ENCODE measurements around the gene FAM9C.

FAM9C gene

DNA sequence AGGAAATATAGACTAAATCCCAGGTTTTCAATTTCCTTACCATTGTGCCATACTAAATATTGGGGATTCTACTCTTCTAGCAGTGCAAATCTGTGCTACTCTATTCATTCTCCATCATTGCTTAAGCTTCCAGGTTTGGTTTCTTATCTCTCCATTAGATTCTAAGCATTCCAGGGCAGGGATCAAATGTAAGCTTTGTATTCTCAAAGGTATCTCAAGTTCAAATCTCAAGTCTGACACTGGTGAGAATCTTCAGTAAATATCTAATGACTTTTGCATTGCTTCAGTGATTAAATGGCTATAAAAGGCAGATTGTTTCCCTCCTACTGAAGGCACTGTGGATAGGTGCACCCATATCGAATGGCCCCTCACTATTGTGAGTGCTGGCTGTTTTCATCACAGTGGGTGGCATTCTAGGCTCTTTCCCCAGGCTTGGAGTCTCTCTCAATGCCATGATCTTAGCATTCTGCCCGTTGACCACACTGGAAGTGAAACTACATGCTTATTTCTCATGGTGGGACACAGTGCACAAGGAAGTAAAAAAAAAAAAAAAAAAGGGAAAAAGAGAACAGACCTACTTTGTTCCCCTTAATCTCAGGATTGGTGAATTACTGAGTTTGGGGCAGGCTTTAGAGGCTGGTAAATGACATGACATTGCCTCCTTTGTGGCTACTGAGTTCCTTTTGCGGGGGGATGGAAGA lies 28.7 kb downstream of the FAM9C start:
- no CpG with 5 or more reads among the region's 3 CpGs for WGBS (ENCODE audit: insufficient coverage, insufficient read length)
- Histone ChIP-seq H3K27me3 (ENCODE audit: control insufficient read depth, insufficient read depth, low read length) (no peaks in the 10 kb centered on the region), H3K9me3 (ENCODE audit: control insufficient read depth, insufficient read depth, low read length) (no peaks in the 10 kb centered on the region), H3K4me1 (ENCODE audit: control insufficient read depth, insufficient read depth, low read length) (no peaks in the 10 kb centered on the region; the same call in 1 of the 2 replicates), H3K4me3 (ENCODE audit: low read length) (no peak overlapping the region), H3K36me3 (ENCODE audit: control insufficient read depth, insufficient read depth, low read length) (no peaks in the 10 kb centered on the region), H3K27ac (ENCODE audit: low read length) (no peak overlapping the region)
- no peak for DNase-seq (ENCODE audit: low read depth, low spot score)

DNA sequence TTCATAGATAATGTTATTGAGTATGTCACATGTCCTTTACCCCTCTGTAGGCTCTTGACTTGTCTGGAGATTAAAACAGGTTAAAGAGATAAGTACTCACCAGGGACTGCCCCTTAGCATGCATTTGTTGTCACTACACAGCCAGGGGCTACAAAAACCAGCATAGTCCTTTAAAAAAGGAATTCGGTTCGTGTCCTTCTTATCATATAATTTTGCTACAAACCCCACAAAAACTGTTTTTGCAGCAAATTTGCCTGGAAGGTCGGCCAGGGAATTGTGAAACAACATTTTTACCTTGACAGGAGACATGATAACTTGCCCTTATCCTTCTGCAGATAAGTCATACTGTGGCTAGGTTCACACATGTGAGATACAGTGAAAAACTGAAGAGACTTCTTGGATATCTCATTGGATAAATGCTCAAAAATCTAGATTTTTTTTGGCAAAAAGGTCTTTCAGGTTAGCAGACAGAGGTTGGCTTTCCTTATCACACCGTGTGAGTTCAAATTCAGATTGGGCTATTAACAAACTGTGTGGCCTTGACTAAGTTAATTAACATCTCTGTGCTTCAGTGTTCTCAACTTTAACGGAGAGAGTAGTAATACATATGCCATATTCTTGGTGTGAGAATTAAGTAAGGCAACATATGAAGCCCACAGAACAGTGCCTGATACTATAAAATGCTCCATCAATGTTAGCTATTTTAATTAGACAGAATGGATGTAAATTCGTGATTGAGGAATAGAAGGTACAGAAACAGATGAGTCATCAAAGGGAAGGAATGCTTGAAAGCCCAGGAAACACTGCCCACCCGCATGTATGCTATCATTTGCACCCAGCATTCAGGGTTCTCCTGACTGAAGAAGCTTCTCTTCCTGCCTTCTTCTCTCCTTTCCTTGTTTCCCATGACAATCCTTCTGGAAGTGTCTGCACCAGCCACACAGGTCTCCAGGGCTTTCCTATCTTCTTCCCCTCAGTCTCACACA lies 30.0 kb downstream of the FAM9C start:
- Histone ChIP-seq H3K4me1 (ENCODE audit: control insufficient read depth, insufficient read depth, low read length) (no peaks in the 10 kb centered on the region; the same call in 1 of the 2 replicates), H3K4me3 (ENCODE audit: low read length) (no peak overlapping the region), H3K27ac (ENCODE audit: low read length) (no peak overlapping the region), H3K36me3 (ENCODE audit: control insufficient read depth, insufficient read depth, low read length) (no peaks in the 10 kb centered on the region), H3K9me3 (ENCODE audit: control insufficient read depth, insufficient read depth, low read length) (no peaks in the 10 kb centered on the region), H3K27me3 (ENCODE audit: control insufficient read depth, insufficient read depth, low read length) (no peaks in the 10 kb centered on the region)
- no CpG with 5 or more reads among the region's 7 CpGs for WGBS (ENCODE audit: insufficient coverage, insufficient read length)
- no peak for DNase-seq (ENCODE audit: low read depth, low spot score)

DNA sequence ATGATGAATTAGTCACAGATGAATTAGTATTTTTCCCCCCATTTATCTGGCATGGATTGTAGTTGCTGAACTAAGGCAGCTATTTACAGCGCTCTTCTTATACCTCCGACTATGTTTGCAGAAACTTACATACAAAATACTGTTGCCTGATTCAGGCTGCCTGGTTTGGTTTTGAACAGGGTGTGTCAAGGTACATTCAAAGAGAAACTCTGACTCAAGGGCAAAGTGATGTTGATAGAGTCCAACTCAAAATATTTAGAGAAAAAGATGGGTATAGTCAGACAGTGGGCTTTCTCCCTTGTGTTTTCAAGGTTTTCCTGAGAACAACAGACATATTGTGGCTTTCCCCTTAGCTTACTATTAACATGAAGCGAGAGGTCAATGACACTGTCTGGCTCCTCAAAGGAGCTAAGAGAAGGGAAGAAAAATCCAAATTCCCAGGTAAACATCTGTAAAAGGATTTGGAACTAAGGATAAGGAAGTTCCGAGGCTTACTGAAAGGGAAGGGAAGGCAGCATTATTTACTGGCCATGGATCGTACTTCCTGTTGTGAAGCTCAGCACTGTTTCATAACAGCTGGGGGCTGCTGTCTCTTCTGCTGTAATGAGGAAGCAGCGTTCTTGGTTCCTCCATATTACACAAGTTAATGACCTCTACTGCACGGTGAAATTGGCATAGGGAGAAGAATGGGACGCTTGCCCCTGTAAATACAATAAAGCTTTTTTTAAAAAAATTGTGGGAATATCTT lies 30.9 kb downstream of the FAM9C start:
- Histone ChIP-seq H3K9me3 (ENCODE audit: control insufficient read depth, insufficient read depth, low read length) (no peaks in the 10 kb centered on the region), H3K4me3 (ENCODE audit: low read length) (no peak overlapping the region), H3K27me3 (ENCODE audit: control insufficient read depth, insufficient read depth, low read length) (no peaks in the 10 kb centered on the region), H3K36me3 (ENCODE audit: control insufficient read depth, insufficient read depth, low read length) (no peaks in the 10 kb centered on the region), H3K4me1 (ENCODE audit: control insufficient read depth, insufficient read depth, low read length) (no peaks in the 10 kb centered on the region; the same call in 1 of the 2 replicates), H3K27ac (ENCODE audit: low read length) (no peak overlapping the region)
- no CpG with 5 or more reads among the region's 8 CpGs for WGBS (ENCODE audit: insufficient coverage, insufficient read length)
- no peak for DNase-seq (ENCODE audit: low read depth, low spot score)

DNA sequence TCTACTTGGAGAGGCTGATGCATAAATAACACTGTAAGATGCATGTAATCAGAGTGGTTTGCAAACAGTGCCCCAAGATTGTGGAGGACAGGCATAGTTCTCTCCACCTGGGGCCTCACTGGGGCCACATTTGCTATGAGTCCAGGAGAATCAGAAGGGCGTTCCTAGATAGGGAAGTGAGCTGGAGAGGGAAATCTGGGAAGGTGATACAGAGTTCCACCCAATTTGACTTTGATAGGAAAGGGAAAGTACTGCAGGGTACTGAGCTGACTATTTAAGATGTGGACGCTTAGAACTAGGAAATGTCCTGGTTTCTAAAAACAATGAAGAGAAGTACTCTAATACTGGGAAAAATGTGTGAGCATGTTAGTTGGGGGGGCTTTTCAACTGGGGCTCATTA lies 33.9 kb downstream of the FAM9C start:
- no CpG with 5 or more reads among the region's 2 CpGs for WGBS (ENCODE audit: insufficient coverage, insufficient read length)
- no peaks in the 10 kb centered on the region for H3K27me3 ChIP-seq (ENCODE audit: control insufficient read depth, insufficient read depth, low read length)
- H3K36me3 ChIP-seq (ENCODE audit: control insufficient read depth, insufficient read depth, low read length), result no peaks in the 10 kb centered on the region
- DNase-seq (ENCODE audit: low read depth, low spot score), result no peak
- H3K27ac ChIP-seq (ENCODE audit: low read length), result no peak overlapping the region
- no peaks in the 10 kb centered on the region for H3K9me3 ChIP-seq (ENCODE audit: control insufficient read depth, insufficient read depth, low read length)
- H3K4me1 ChIP-seq (ENCODE audit: control insufficient read depth, insufficient read depth, low read length), result no peaks in the 10 kb centered on the region; the same call in 1 of the 2 replicates
- no peak overlapping the region for H3K4me3 ChIP-seq (ENCODE audit: low read length)

DNA sequence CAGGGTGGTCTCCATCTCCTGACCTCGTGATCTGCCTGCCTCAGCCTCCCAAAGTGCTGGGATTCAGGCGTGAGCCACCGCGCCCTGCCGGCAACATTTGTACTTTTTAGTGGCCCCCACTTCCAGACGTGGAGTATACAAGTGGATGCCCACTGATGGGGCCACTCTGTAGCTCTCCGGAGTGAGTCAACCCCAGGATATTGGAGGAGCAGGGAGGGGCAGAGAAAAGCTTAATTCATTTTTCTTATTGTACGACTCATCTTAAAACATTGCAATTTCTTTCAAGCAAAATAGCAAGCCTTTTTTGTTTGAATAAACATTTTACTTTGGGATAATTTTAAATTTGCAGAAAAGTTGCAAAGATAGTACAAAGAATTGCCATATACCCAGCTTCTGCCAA lies 34.6 kb downstream of the FAM9C start:
- Histone ChIP-seq H3K36me3 (ENCODE audit: control insufficient read depth, insufficient read depth, low read length) (no peaks in the 10 kb centered on the region), H3K4me3 (ENCODE audit: low read length) (no peak overlapping the region), H3K4me1 (ENCODE audit: control insufficient read depth, insufficient read depth, low read length) (no peaks in the 10 kb centered on the region; the same call in 1 of the 2 replicates), H3K9me3 (ENCODE audit: control insufficient read depth, insufficient read depth, low read length) (no peaks in the 10 kb centered on the region), H3K27me3 (ENCODE audit: control insufficient read depth, insufficient read depth, low read length) (no peaks in the 10 kb centered on the region), H3K27ac (ENCODE audit: low read length) (no peak overlapping the region)
- WGBS (ENCODE audit: insufficient coverage, insufficient read length), result no CpG with 5 or more reads among the region's 8 CpGs
- no peak for DNase-seq (ENCODE audit: low read depth, low spot score)

DNA sequence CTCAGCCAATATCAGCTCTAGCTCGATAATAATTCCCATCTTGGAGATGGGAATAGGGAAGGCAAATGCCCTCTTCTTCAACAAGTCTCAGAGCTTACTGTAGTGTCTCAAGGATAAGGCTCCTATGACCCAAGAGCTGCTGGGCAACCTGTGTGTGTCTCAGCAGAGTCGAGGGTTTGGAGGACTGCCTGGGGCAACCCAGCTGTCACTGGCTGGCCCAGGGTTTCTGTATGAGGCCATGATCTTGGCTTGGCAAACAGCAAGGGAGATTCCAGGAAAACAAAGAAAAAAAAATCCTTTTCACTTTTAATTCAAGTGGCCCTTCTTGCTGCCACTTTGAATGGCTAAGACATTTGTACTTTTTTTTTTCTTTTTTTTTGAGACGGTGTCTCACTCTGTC lies 35.1 kb downstream of the FAM9C start:
- no peaks in the 10 kb centered on the region for H3K27me3 ChIP-seq (ENCODE audit: control insufficient read depth, insufficient read depth, low read length)
- no peaks in the 10 kb centered on the region for H3K36me3 ChIP-seq (ENCODE audit: control insufficient read depth, insufficient read depth, low read length)
- H3K9me3 ChIP-seq (ENCODE audit: control insufficient read depth, insufficient read depth, low read length), result no peaks in the 10 kb centered on the region
- H3K27ac ChIP-seq (ENCODE audit: low read length), result no peak overlapping the region
- H3K4me1 ChIP-seq (ENCODE audit: control insufficient read depth, insufficient read depth, low read length), result no peaks in the 10 kb centered on the region; the same call in 1 of the 2 replicates
- H3K4me3 ChIP-seq (ENCODE audit: low read length), result no peak overlapping the region
- no peak for DNase-seq (ENCODE audit: low read depth, low spot score)
- no CpG with 5 or more reads among the region's 3 CpGs for WGBS (ENCODE audit: insufficient coverage, insufficient read length)

DNA sequence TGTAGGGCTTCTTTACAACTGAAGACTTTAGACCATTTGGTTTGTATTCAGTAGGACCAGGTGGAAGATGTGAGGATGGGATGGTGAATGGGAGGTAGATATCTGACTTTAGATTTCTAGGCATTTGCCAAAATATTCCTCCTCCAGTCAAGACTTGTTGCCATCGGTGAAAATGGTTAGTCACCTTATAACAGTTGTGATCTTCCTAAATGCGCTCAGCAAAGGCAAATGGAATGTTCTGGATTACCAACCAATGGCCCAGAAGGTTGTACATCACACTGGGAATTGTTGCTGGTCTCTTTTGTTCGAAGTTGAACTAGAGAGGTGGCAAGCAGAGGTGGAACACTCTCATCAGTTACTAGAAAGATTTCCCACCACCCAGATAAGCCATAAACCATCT lies 35.6 kb downstream of the FAM9C start:
- no peak overlapping the region for H3K4me3 ChIP-seq (ENCODE audit: low read length)
- no peaks in the 10 kb centered on the region for H3K27me3 ChIP-seq (ENCODE audit: control insufficient read depth, insufficient read depth, low read length)
- no peaks in the 10 kb centered on the region for H3K9me3 ChIP-seq (ENCODE audit: control insufficient read depth, insufficient read depth, low read length)
- no peak overlapping the region for H3K27ac ChIP-seq (ENCODE audit: low read length)
- no peak for DNase-seq (ENCODE audit: low read depth, low spot score)
- no CpG with 5 or more reads among the region's 3 CpGs for WGBS (ENCODE audit: insufficient coverage, insufficient read length)
- no peaks in the 10 kb centered on the region; the same call in 1 of the 2 replicates for H3K4me1 ChIP-seq (ENCODE audit: control insufficient read depth, insufficient read depth, low read length)
- no peaks in the 10 kb centered on the region for H3K36me3 ChIP-seq (ENCODE audit: control insufficient read depth, insufficient read depth, low read length)

DNA sequence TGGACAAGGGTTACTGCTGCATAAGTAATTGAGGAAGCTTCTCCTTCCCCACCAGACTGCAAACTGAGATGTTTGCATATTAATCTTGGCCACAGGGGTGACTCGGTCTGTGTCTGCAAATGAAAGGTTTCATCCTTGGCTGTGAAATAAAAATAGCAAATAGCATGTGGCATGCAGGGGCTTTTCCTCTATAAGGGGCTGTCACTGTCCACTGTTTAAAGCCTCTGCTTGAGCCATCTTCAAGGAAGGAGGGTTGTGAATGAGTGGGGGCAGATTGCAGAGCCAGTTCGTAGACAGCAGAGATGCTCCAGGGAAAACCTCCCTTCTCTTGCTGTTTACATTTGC lies 36.3 kb downstream of the FAM9C start:
- no peaks in the 10 kb centered on the region for H3K9me3 ChIP-seq (ENCODE audit: control insufficient read depth, insufficient read depth, low read length)
- no CpG with 5 or more reads among the region's 2 CpGs for WGBS (ENCODE audit: insufficient coverage, insufficient read length)
- no peaks in the 10 kb centered on the region for H3K36me3 ChIP-seq (ENCODE audit: control insufficient read depth, insufficient read depth, low read length)
- no peak overlapping the region for H3K4me3 ChIP-seq (ENCODE audit: low read length)
- H3K4me1 ChIP-seq (ENCODE audit: control insufficient read depth, insufficient read depth, low read length), result no peaks in the 10 kb centered on the region; the same call in 1 of the 2 replicates
- H3K27ac ChIP-seq (ENCODE audit: low read length), result no peak overlapping the region
- no peaks in the 10 kb centered on the region for H3K27me3 ChIP-seq (ENCODE audit: control insufficient read depth, insufficient read depth, low read length)
- DNase-seq (ENCODE audit: low read depth, low spot score), result no peak

DNA sequence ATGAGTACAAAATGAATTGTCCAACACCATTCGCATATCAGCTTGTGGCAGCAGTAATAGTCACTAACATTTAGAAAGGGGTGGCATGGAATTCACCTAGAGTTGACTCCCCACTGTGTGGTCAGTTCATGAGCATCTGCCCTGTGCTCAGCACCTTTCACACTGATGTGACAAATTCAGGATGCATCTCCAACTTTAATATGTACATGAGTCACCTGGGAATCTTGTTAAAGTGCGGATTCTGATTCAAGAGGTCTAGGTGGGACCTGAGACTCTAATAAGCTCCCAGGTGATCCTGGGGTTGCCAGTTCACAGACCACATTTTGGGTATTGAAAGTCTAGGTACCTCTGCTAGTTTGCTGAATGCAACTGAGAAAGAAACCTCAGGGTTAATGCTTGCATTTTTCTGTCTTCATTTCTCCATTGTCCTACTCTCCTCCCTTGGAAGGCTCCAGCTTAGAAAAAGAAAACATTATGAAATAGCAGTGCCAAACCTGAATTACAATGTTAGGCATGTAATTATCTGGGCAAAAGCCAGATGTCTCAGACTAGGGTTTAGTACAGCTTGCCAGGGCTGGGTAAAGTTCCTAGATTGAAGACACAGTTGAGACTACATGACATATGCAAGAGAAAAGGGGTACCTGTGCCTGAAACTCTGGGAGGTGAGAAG lies 36.8 kb downstream of the FAM9C start:
- no peaks in the 10 kb centered on the region for H3K27me3 ChIP-seq (ENCODE audit: control insufficient read depth, insufficient read depth, low read length)
- H3K9me3 ChIP-seq (ENCODE audit: control insufficient read depth, insufficient read depth, low read length), result no peaks in the 10 kb centered on the region
- no peaks in the 10 kb centered on the region; the same call in 1 of the 2 replicates for H3K4me1 ChIP-seq (ENCODE audit: control insufficient read depth, insufficient read depth, low read length)
- WGBS (ENCODE audit: insufficient coverage, insufficient read length), result no CpG with 5 or more reads among the region's 2 CpGs
- no peaks in the 10 kb centered on the region for H3K36me3 ChIP-seq (ENCODE audit: control insufficient read depth, insufficient read depth, low read length)
- no peak overlapping the region for H3K4me3 ChIP-seq (ENCODE audit: low read length)
- DNase-seq (ENCODE audit: low read depth, low spot score), result no peak
- H3K27ac ChIP-seq (ENCODE audit: low read length), result no peak overlapping the region

All from iPS DF 6.9 (cell line).